Measurements from ENCODE around the gene TNK2.
"Not testable (repeated sequence)": the region's sequence is repeated elsewhere in the genome, so short reads cannot be mapped to it uniquely, and the experiment has no call there.

The TNK2 gene

GRCh38 chr3:195818301-195818700, 90.0 kb downstream of the TNK2 start:
- Histone ChIP-seq H3K4me1 (no peaks in the 10 kb centered on the region; the same call in 1 of the 2 replicates), H3K9me3 (no peaks in the 10 kb centered on the region)
- TF ChIP-seq CTCF (IDR thresholded peaks at IDR 0.05; ENCODE audit: low read depth, low read length) = no peak

GRCh38 chr3:195817578-195818135, 90.7 kb downstream of the TNK2 start:
- no peak for TF ChIP-seq CTCF (IDR thresholded peaks at IDR 0.05; ENCODE audit: low read depth, low read length)
- Histone ChIP-seq H3K9me3 (no peaks in the 10 kb centered on the region), H3K36me3 (no peaks in the 10 kb centered on the region), H3K27me3 (peaks cover 2% of the 10 kb centered on the region; the same call in 1 of the 2 replicates), H3K4me3 (ENCODE audit: low read depth, low read length) (no peak overlapping the region), H3K4me1 (no peaks in the 10 kb centered on the region)
- DNase-seq = no peak

More at GRCh38 chr3:195818301-195818700, 90.0 kb downstream of the TNK2 start:
- Histone ChIP-seq H3K4me3 (ENCODE audit: low read depth, low read length) (no peak overlapping the region), H3K27me3 (no peaks in the 10 kb centered on the region), H3K36me3 (no peaks in the 10 kb centered on the region)
- DNase-seq = no peak

- H3K4me1 ChIP-seq; DNase-seq; H3K36me3 ChIP-seq; H3K9me3 ChIP-seq; H3K4me3 ChIP-seq (ENCODE audit: low read depth, low read length); H3K27me3 ChIP-seq: not testable (repeated sequence)
Observed at GRCh38 chr3:195816276-195816913, 92.0 kb downstream of the TNK2 start.

GRCh38 chr3:195815169-195815771, 93.1 kb downstream of the TNK2 start:
- no peaks in the 10 kb centered on the region for H3K9me3 ChIP-seq
- no peak overlapping the region for H3K4me3 ChIP-seq (ENCODE audit: low read depth, low read length)
- H3K4me1 ChIP-seq = no peaks in the 10 kb centered on the region
- peaks cover 5% of the 10 kb centered on the region; the same call in 1 of the 2 replicates for H3K27me3 ChIP-seq
- DNase-seq = no peak
- no peak for TF ChIP-seq CTCF (IDR thresholded peaks at IDR 0.05; ENCODE audit: low read depth, low read length)
- no peaks in the 10 kb centered on the region for H3K36me3 ChIP-seq

- Histone ChIP-seq H3K4me1 (0 out of 2 replicates have a peak, but pooled peaks cover 5% of the 10 kb centered on the region), H3K36me3 (no peaks in the 10 kb centered on the region), H3K4me3 (ENCODE audit: low read depth, low read length) (no peak overlapping the region), H3K9me3 (no peaks in the 10 kb centered on the region), H3K27me3 (peaks cover 5% of the 10 kb centered on the region; the same call in 1 of the 2 replicates)
- DNase-seq = no peak
- TF ChIP-seq CTCF (IDR thresholded peaks at IDR 0.05; ENCODE audit: low read depth, low read length) = no peak
Observed at GRCh38 chr3:195813916-195814640, 94.3 kb downstream of the TNK2 start.
